DMS153 (cell line): ENCODE results near the gene CPT1B.

Source experiments
- DNase-seq: peaks from one replicate; lab custom pipeline; 2025; lab: John Stamatoyannopoulos, UW

Gene CPT1B

GRCh38 chr22:50585781-50586180, 7.6 kb upstream of the CPT1B start:
- DNase-seq, result no peak

DNA sequence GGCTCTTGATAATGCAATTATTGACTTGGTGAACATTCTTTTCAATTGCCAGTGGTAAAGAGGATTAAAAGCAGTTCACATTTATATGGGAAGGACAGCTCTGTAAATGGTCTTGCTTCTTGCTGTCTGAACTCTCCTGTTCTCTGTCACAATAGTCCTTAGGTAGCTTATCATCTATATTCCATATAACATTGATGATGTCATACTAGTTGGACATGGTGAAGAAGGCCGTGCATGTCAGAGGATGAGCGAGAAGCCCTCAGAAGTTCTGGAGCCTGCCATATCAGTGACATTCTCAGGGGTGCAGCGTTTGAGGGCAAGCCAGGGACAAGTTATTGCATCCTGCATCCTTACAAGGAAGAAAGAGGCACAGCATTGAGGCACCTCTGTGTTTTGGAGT, 7.0 kb upstream of the CPT1B start:
- no peak for DNase-seq

- DNase-seq, result no peak
Observed at GRCh38 chr22:50584106-50585096, 6.2 kb upstream of the CPT1B start.

GRCh38 chr22:50583294-50583861, 5.2 kb upstream of the CPT1B start:
- DNase-seq, result no peak

- peak; percentile 97 for DNase-seq
Observed at GRCh38 chr22:50582493-50583293, 4.5 kb upstream of the CPT1B start, which contains the start of gene CHKB. TSS of gene CHKB (minus strand) at chr22:50582849. CDS start at chr22:50582781, 68 bp downstream.

GRCh38 chr22:50581950-50582492, 3.8 kb upstream of the CPT1B start:
- no peak for DNase-seq

DNA sequence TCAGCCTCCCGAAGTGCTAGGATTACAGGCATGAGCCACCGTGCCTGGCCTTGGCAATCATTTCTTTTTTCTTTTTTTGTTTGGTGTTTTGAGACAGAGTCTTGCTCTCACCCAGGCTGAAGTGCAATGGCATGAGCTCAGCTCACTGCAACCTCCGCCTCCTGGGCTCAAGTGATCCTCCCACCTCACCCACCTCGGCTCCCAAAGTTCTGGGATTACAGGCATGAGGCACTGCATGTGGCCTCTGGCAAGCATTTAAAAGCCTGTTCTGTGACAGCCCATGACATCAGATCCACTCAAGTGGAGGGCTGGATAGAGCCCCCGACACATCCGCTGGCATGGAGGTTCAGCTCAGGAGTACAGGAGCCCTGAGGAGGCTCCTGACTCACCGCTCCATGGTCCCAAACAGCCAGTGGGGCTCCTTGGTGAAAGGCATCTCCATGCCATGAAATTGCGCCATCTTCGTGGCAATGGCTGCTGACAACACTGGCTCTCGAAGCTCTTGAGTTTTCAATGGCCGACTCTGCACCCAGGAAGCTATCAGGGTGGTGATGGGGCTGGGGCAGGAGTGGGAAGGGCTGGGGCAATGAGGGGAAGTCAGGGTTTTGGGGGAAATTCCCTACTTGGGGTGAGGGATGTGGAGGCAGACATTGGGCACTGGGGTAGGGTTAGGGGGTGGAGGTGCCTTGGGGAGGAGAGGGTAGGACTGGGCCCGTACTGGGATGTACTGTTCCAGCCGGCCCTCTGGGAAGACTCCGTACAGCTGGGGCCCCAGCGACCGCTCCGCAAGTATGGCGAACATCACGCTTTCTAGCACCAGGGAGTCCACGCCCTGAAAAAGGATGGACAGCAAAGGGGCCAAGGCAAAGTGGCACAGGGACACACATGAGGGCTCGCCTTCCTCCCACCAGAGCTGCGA, 3.1 kb upstream of the CPT1B start:
- no peak for DNase-seq

- DNase-seq, result no peak
Observed at GRCh38 chr22:50579752-50580151, 1.5 kb upstream of the CPT1B start.

GRCh38 chr22:50578776-50579310, 616 bp upstream of the CPT1B start:
- no peak for DNase-seq

GRCh38 chr22:50577697-50577986, 585 bp downstream of the CPT1B start:
- DNase-seq, result no peak

DNA sequence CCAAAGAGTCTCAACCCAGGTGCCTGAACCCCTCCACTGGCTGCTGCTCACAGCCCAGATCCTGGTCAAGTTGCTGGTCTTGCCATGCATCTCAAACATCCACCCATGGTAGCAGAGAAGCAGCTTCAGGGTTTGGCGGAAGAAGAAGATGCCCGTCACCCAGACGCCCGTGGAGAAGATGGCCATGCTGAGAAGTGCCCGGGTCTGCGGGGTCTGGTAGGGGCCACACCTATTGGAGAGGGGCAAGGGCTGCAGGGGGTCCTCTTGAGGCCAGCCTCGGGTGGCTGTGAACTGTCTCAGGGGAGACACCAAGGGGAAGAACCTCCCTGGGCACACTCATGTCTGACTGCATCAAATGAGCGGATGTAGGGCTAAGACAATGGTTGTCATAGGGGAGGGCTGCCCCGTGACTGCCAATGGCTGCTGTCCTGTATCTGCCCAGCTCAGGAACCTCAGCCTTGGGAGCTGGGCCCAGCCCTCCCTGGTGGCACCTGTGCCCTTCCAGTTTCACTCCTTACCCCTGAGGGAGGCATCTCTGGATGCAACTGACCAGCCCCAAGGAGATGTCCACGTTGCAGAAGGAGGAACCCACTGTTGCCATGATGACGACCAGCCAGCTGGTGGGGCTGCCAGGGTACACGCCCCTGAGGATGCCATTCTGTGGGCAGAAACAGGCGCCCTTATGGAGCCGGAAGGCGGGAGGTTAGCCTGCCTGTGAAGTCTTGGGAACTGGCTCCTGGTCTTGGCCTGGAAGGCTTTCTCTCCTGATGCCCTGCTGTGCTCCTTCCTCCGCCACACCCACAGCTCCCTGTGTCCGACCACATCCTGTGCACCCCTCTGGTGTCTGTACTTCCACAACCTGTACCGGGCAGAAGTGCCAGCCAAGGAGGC, 1.2 kb downstream of the CPT1B start:
- no peak for DNase-seq

DNA sequence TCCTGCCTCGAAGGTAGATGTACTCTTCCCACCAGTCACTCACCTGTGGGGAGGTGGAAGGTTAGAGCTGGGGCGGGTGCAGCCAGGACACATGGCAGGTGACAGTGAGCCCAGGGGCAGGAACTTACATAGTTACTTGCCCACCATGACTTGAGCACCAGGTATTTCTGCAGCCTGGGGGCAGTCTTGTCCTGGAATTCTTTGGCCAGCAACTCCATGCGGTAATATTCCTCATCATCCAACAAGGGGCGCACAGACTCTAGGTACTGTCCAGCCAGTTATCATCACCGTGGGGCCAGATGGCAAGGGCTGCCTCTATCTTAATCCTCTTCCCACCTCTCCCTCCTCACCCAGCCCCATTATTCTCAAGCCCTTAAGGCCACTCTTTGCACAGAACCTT, 2.2 kb downstream of the CPT1B start:
- DNase-seq, result peak; percentile 49

- DNase-seq, result no peak
Observed at GRCh38 chr22:50575426-50575941, 2.7 kb downstream of the CPT1B start.

DNA sequence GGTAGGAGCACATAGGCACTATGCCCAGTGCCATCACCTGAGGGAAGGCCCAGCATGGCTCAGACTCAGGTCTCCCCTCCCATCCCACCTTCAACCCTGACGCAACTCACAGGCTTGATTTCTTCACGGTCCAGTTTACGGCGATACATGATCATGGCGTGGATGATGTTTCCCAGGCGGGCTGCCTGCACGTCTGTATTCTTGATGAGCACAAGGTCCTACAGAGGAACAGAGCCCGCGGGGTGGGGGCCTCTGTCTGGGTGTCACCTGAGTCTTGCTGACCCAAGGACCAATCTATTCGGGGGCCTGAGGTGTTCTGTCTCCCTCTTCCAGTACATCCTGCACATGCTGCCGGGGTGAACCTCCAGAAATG, 3.9 kb downstream of the CPT1B start:
- DNase-seq, result no peak

DNA sequence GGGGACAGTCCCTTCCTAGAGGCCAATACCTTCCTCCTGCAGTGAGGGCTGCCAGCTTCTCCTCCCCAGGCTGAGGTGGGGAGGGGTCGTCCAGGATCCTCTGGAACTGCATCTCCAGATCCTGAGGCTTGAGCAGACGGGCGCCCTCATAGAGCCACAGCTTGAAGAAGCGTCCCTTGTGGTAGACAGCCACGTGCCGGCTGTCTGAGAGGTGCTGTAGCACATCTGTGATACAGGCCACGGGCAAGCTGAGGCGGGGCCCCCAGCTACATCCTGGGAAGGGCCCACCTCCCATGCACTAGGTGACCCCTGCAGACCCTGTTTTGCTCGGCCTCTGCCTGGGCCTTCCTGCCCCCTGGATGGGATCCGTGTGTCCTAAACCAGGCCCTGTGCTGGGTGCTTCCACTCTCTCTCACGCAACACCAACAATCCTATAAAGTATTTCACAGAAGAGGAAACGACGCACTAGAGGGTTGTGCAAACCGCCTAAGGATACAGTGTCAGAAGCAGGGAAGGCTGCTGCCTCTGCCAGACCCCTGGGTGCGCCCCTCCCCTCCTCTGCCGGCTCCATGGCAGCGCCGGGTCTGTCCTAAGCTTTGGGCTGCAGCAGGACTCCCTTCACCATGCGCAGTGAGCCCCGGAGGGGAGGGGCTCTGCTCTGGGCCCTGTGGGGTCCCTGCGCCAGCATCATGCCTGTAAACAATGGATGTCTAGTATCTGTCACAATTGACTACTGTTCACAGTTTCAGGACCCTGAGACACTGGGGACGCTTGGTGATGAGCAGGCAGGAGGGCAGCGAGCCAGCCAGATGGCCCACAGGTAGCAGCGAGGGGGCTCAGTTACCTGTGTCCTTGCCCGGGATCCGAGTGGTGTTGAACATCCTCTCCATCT, 4.5 kb downstream of the CPT1B start:
- DNase-seq, result no peak

GRCh38 chr22:50572965-50573364, 5.3 kb downstream of the CPT1B start:
- no peak for DNase-seq

DNA sequence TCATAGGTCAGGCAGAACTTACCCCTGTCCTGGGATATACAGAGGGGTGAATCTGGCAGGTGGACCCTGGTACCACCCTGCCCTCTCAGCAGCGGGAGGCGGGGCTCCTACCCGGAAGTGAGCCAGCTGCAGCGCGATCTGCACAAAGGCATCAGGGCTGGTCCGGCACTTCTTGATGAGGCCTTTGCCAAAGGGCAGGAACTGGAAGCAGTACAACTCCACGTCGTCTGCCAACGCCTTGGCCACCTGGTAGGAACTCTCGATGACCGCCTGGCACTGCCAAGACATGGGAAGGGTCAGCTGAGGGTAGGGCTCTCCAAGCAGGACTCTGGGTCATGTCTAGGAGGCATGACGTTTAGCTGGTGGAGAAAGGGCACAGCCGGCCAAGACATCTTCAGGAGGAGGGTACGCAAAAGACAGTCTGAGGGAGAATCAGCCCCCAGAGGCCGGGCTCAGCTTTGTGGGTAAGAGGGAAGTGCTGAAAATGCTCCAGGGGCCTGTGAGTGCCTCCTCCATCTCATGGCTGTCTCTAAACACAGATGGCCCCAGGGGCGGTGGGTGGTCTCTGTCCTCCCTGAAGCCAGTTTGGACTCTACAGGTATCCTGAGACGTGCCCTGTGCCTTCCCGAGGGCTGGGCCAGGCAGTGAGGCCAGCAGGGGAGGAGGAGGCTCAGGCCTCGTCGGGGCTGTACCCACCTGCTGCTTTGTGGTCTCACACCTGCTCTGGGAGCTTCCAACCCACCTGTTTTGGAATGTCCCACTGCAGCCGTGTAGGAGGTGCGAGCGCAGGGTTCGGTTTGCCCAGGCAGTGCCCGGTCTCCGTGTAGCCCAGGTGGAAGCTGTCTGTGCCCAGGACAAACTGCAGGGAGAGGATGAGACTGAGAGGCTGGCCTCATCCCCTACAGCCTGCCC, 6.7 kb downstream of the CPT1B start:
- no peak for DNase-seq

- DNase-seq, result no peak
Observed at GRCh38 chr22:50570861-50571260, 7.4 kb downstream of the CPT1B start.
